Stomach smooth muscle (tissue), 2 donors: ENCODE measurements around the gene TP63.
"Not testable (repeated sequence)": the region's sequence is repeated elsewhere in the genome, so short reads cannot be mapped to it uniquely, and the experiment has no call there.

Source experiments
- H3K27ac ChIP-seq: one replicate; pipeline ENCODE4 v1.7.0; 2013; ENCODE audit warnings: mild to moderate bottlenecking, low read length, inconsistent platforms
- H3K27me3 ChIP-seq, 2 donors: one replicate each; pipeline ENCODE4 v1.7.0; 2013; ENCODE audit warnings: low read length in 2 of 2; ENCODE audit not compliant: insufficient read depth in 2 of 2, control insufficient read depth in 1 of 2
- H3K36me3 ChIP-seq, 2 donors: one replicate each; pipeline ENCODE4 v1.7.0; 2013; ENCODE audit warnings: low read length in 2 of 2; ENCODE audit not compliant: control insufficient read depth in 2 of 2, insufficient read depth in 2 of 2
- H3K4me1 ChIP-seq: one replicate; pipeline ENCODE4 v1.7.0; 2013; ENCODE audit warnings: low read length; ENCODE audit not compliant: control insufficient read depth, insufficient read depth
- H3K4me3 ChIP-seq, 2 donors: one replicate each; pipeline ENCODE4 v1.7.0; 2013; ENCODE audit warnings: low read length in 2 of 2
- H3K9ac ChIP-seq, 2 donors: one replicate each; pipeline ENCODE4 v1.7.0; 2013; ENCODE audit warnings: low read length in 2 of 2, mild to moderate bottlenecking in 1 of 2
- H3K9me3 ChIP-seq, 2 donors: one replicate each; pipeline ENCODE4 v1.7.0; 2013; ENCODE audit warnings: low read length in 2 of 2; ENCODE audit not compliant: control insufficient read depth in 2 of 2
- donor health status: healthy.
- donor health status: Pancreatic carcinoma.

Gene TP63

GRCh38 chr3:189631373-189631408 is at the start of gene TP63:
TSS of gene TP63 (plus strand) at chr3:189631389. CDS start at chr3:189631516, 127 bp downstream.
- H3K36me3 ChIP-seq: no peaks in the 10 kb centered on the region
- no peak within 1 kb of the TSS for H3K9ac ChIP-seq
- H3K4me3 ChIP-seq: no peak within 1 kb of the TSS
- no peaks in the 10 kb centered on the region for H3K27me3 ChIP-seq
- no peaks in the 10 kb centered on the region for H3K9me3 ChIP-seq
- no peaks in the 10 kb centered on the region for H3K4me1 ChIP-seq
- H3K27ac ChIP-seq: no peak within 1 kb of the TSS

DNA sequence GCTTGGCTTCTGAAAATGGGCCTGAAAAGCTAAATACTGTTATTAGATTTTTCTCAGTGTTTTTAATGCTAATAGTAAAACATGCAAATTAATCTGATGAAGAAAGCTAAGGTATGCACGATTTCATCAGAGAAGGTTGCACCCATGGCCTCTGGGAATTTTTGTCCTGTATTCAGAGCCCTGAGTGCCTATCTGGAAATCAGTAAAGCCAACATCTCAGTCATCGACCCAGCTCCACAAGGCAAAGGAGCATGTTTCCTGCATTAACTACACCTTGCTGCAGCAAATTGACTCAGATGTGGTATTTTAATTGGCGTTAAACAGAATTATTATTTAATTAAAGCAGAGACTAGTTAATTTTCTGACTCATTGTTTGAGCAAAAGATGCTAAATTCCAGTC is 49.0 kb upstream of the TP63 start:
- Histone ChIP-seq H3K9ac (no peak overlapping the region), H3K9me3 (no peaks in the 10 kb centered on the region), H3K36me3 (no peaks in the 10 kb centered on the region), H3K27ac (no peak overlapping the region), H3K4me3 (no peak overlapping the region), H3K4me1 (no peaks in the 10 kb centered on the region), H3K27me3 (no peaks in the 10 kb centered on the region)

DNA sequence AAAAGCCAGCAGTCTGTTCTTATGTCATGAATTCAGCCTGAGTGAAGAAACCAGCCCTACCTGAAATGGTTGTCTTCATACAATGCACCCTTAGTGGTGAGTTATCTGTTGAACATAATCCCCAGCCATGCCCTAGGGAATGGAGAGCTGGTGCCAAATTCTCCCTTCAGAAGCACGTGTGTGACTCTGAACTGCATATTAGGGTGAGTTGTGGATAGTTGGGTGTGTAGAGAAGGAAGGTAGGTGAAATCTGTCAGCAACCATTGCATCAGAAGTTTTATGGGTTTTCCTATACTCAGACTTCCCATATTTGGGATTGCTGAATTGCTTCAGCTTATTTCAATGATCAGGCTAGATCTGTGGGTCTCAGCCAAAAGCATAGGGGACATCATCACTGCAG is 46.5 kb upstream of the TP63 start:
- no peaks in the 10 kb centered on the region for H3K27me3 ChIP-seq
- H3K27ac ChIP-seq: no peak overlapping the region
- H3K4me1 ChIP-seq: no peaks in the 10 kb centered on the region
- H3K9me3 ChIP-seq: no peaks in the 10 kb centered on the region
- no peaks in the 10 kb centered on the region for H3K36me3 ChIP-seq
- H3K9ac ChIP-seq: no peak overlapping the region
- H3K4me3 ChIP-seq: no peak overlapping the region

GRCh38 chr3:189586941-189587663 is 44.1 kb upstream of the TP63 start:
- no peaks in the 10 kb centered on the region for H3K4me1 ChIP-seq
- H3K27ac ChIP-seq: no peak overlapping the region
- H3K4me3 ChIP-seq: no peak overlapping the region
- H3K9me3 ChIP-seq: no peaks in the 10 kb centered on the region
- no peaks in the 10 kb centered on the region for H3K36me3 ChIP-seq
- no peak overlapping the region for H3K9ac ChIP-seq
- H3K27me3 ChIP-seq: no peaks in the 10 kb centered on the region

DNA sequence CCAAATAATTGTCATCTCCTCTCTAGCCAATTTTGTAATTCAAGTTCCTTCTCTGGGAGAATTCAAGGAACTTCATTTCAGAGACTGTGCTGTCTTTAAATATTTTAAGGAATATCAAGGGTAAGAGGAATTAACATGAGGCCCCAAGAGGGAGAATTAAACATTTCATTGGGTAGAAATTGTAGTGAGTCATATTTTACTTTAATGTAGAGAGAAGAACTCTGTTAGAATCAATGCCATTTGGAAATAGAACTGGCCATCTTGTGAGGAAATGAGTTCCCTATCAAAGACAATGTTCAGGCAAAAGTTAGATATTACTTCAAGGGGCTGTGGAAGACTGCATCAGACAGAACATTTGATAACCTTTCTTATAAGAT is 43.5 kb upstream of the TP63 start:
- Histone ChIP-seq H3K4me1 (no peaks in the 10 kb centered on the region), H3K27ac (no peak overlapping the region), H3K4me3 (no peak overlapping the region), H3K9me3 (no peaks in the 10 kb centered on the region), H3K9ac (no peak overlapping the region), H3K36me3 (no peaks in the 10 kb centered on the region), H3K27me3 (no peaks in the 10 kb centered on the region)

GRCh38 chr3:189588070-189588469 is 43.1 kb upstream of the TP63 start:
- Histone ChIP-seq H3K27ac (no peak overlapping the region), H3K9ac (no peak overlapping the region), H3K27me3 (no peaks in the 10 kb centered on the region), H3K36me3 (no peaks in the 10 kb centered on the region), H3K9me3 (no peaks in the 10 kb centered on the region), H3K4me1 (no peaks in the 10 kb centered on the region), H3K4me3 (no peak overlapping the region)

- Histone ChIP-seq H3K27me3 (no peaks in the 10 kb centered on the region), H3K4me3 (no peak overlapping the region), H3K9me3 (no peaks in the 10 kb centered on the region), H3K27ac (no peak overlapping the region), H3K4me1 (no peaks in the 10 kb centered on the region), H3K36me3 (no peaks in the 10 kb centered on the region), H3K9ac (no peak overlapping the region)
Measured at GRCh38 chr3:189588475-189589178, 42.6 kb upstream of the TP63 start.

GRCh38 chr3:189589179-189589569 is 42.0 kb upstream of the TP63 start:
- Histone ChIP-seq H3K36me3 (no peaks in the 10 kb centered on the region), H3K4me1 (no peaks in the 10 kb centered on the region), H3K27me3 (no peaks in the 10 kb centered on the region), H3K9me3 (no peaks in the 10 kb centered on the region), H3K27ac (no peak overlapping the region), H3K9ac (no peak overlapping the region), H3K4me3 (no peak overlapping the region)

DNA sequence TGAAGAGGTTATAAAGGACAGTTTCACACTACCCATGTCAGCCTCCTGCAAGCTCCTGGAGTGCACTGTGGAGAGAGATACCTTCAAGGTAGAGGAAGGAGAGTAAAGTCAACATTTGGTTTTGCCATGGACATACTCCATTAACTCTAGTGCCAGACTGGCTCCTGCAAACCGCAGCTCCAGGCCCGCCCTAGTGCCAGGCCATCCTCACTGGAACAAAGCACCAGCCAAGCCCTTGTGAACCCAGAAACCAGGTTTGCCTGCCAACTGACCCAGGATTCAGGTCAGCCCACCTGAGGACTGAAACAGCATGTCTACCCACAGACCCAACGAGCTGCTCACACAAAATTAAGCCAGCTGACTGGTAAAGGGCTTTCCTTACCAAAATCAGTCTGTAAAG is 41.0 kb upstream of the TP63 start:
- Histone ChIP-seq H3K27me3 (no peaks in the 10 kb centered on the region), H3K4me1 (no peaks in the 10 kb centered on the region), H3K4me3 (no peak overlapping the region), H3K9ac (no peak overlapping the region), H3K9me3 (no peaks in the 10 kb centered on the region), H3K36me3 (no peaks in the 10 kb centered on the region), H3K27ac (no peak overlapping the region)

- H3K36me3 ChIP-seq: no peaks in the 10 kb centered on the region
- H3K9ac ChIP-seq: no peak overlapping the region
- H3K9me3 ChIP-seq: no peaks in the 10 kb centered on the region
- H3K4me3 ChIP-seq: no peak overlapping the region
- H3K27ac ChIP-seq: no peak overlapping the region
- no peaks in the 10 kb centered on the region for H3K27me3 ChIP-seq
- no peaks in the 10 kb centered on the region for H3K4me1 ChIP-seq
Measured at GRCh38 chr3:189593581-189593980, 37.6 kb upstream of the TP63 start.

DNA sequence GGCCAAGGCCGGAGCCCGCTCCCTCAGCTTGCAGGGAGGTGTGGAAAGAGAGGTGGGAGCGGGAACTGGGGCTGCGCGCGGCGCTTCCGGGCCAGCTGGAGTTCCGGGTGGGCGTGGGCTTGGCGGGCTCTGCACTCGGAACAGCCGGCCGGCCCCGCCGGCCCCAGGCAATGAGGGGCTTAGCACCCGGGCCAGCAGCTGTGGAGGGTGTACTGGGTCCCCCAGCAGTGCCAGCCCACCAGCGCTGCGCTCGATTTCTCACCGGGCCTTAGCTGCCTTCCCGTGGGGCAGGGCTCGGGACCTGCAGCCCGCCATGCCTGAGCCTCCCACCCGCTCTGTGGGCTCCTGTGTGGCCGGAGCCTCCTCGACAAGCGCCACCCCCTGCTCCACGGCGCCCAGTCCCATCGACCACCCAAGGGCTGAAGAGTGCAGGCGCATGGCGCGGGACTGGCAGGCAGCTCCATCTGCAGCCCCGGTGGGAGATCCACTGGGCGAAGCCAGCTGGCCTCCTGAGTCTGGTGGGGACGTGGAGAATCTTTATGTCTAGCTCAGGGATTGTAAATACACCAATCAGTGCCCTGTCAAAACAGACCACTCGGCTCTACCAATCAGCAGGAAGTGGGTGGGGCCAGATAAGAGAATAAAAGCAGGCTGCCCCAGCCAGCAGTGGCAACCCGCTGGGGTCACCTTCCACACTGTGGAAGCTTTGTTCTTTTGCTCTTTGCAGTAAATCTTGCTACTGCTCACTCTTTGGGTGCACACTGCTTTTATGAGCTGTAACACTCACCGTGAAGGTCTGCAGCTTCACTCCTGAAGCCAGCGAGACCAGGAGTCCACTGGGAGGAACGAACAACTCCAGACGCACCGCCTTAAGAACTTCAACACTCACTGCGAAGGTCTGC is 34.9 kb upstream of the TP63 start:
- H3K36me3 ChIP-seq, H3K4me3 ChIP-seq, H3K4me1 ChIP-seq, H3K9ac ChIP-seq, H3K27me3 ChIP-seq, H3K27ac ChIP-seq, H3K9me3 ChIP-seq: not testable (repeated sequence)
